Panc1 (cell line): ENCODE data around the gene NELFCD. TPM values are rescaled to one million over a fixed set of nuclear protein-coding genes. Genes with fewer than 3 reads are reported as not detected.

Experiments
- ATAC-seq: fragments of 200-7000 bp; cut with Tn5 transposase; 2 replicates; pipeline ENCODE4 v1.9.1; 2020; ENCODE audit warnings: mild to moderate bottlenecking, moderate library complexity
- BruUV-seq: library from RNA; stranded (reverse); fragments of 400-500 nt; replicated peaks from 2 replicates; lab custom pipeline; 2021; lab: Mats Ljungman, UMichigan
- CTCF ChIA-PET: fragments of 300-600 bp; sonication (Branson Sonifier 250); formaldehyde crosslinking; loops from one replicate; lab custom pipeline; 2022; ENCODE audit warnings: antibody characterized with exemption; lab: Charles Lee
- POLR2A ChIA-PET: fragments of 300-600 bp; sonication (Branson Sonifier 250); formaldehyde crosslinking; loops from one replicate; lab custom pipeline; 2022; ENCODE audit warnings: antibody characterized with exemption; lab: Charles Lee
- DNase-seq: peaks from one replicate; pipeline ENCODE4 v3.0.0-alpha.2; 2010; ENCODE audit warnings: low read depth, low spot score
- H3K27ac ChIP-seq: 2 replicates; pipeline ENCODE4 v1.5.1; 2011; ENCODE audit warnings: mild to moderate bottlenecking, low read length, inconsistent platforms
- H3K27me3 ChIP-seq: fragments of 200-500 bp; sonication (Bioruptor generic); 2 replicates; pipeline ENCODE4 v1.6.0; 2014; ENCODE audit warnings: low read length, inconsistent platforms; ENCODE audit not compliant: control insufficient read depth, insufficient read depth
- H3K36me3 ChIP-seq: fragments of 200-500 bp; sonication (Bioruptor generic); 2 replicates; pipeline ENCODE4 v1.5.1; 2014; ENCODE audit warnings: inconsistent platforms, mild to moderate bottlenecking, low read length, moderate library complexity; ENCODE audit not compliant: control insufficient read depth, insufficient read depth
- H3K4me1 ChIP-seq: 2 replicates; pipeline ENCODE4 v1.5.1; 2011; ENCODE audit warnings: inconsistent platforms, mild to moderate bottlenecking, low read length, moderate library complexity; ENCODE audit not compliant: control insufficient read depth, insufficient read depth
- H3K4me3 ChIP-seq, 2 experiments: 2 replicates each; pipeline ENCODE4 v1.5.1; 2011 to 2012; ENCODE audit warnings: low read depth in 2 of 2, low read length in 2 of 2, mild to moderate bottlenecking in 2 of 2, inconsistent platforms in 1 of 2, moderate library complexity in 1 of 2
- H3K9me3 ChIP-seq: fragments of 200-500 bp; sonication (Bioruptor generic); 2 replicates; pipeline ENCODE4 v1.5.1; 2014; ENCODE audit warnings: low read depth, mild to moderate bottlenecking, inconsistent platforms, low read length, moderate library complexity; ENCODE audit not compliant: control insufficient read depth, insufficient read depth
- POLR2AphosphoS5 ChIP-seq: IDR thresholded peaks from 2 replicates; pipeline ENCODE4 v1.6.1; 2012; ENCODE audit warnings: mild to moderate bottlenecking, low read depth, low read length, moderate library complexity
- REST ChIP-seq, 2 experiments: IDR thresholded peaks; 2 replicates each; pipeline ENCODE4 v1.6.1; 2011 to 2012; ENCODE audit warnings: low read depth in 2 of 2, control low read depth in 1 of 2, low read length in 1 of 2, mild to moderate bottlenecking in 1 of 2, moderate library complexity in 1 of 2; ENCODE audit not compliant: insufficient read depth in 1 of 2
- SIN3A ChIP-seq: IDR thresholded peaks from 2 replicates; pipeline ENCODE4 v1.6.1; 2012; ENCODE audit warnings: low read depth, mild to moderate bottlenecking, low read length, moderate library complexity, borderline replicate concordance; ENCODE audit not compliant: insufficient read depth
- TCF7L2 ChIP-seq: IDR thresholded peaks from 2 replicates; pipeline ENCODE4 v1.6.1; 2011; ENCODE audit warnings: mild to moderate bottlenecking, low read depth, low read length, inconsistent platforms
- in situ Hi-C: cut with HindIII; loops from 2 replicates; pipeline ENCODE4 v1.10.0; 2016; ENCODE audit warnings: low sequenced_read_pairs, low pct_unique_long_range_greater_than_20kb
- intact Hi-C: fragments of 100-400 bp; cut with micrococcal nuclease; formaldehyde crosslinking; loops from one replicate; pipeline ENCODE4 v1.10.0; 2022; ENCODE audit not compliant: unreplicated experiment
- total RNA-seq: library from RNA; stranded (reverse); gene quantifications from one replicate; pipeline ENCODE4 v1.2.1, GENCODE V29; 2021; ENCODE audit not compliant: unreplicated experiment
- TF ChIP-seq, protein P1 (sequence below): fragments of 450-650 bp; IDR thresholded peaks from 2 replicates; pipeline ENCODE4 v1.5.1; 2017; ENCODE audit warnings: mild to moderate bottlenecking

Gene NELFCD
- total RNA-seq, 1 experiment from 2014 or later, result 108 TPM

DNA sequence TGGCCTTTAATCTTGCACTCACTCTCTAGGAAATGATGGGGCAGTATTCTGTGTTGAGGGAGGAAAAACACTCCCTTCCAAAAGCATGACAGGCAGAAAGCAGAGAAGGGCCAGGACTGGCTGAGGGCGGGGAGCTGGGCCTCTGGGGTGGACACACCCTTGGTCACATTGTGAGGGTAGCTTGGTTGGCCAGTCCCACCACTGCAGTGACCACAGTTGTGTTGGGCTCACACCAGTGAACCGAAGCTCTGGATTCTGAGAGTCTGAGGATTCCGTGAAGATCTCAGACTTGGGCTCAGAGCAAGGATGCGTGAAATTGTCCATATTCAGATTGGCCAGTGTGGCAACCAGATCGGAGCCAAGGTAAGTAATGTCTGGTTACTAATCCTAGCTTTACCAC is 38.2 kb downstream of the NELFCD start, which contains the start of gene TUBB1:
Gene TUBB1, plus strand, starts transcription at position 213 of the 400 bp plus-strand sequence. Its CDS starts 94 bp downstream, at position 307.
- Histone ChIP-seq H3K4me3 (no peak within 1 kb of the TSS), H3K27ac (no peak within 1 kb of the TSS), H3K4me1 (no peaks in the 10 kb centered on the region), H3K9me3 (no peaks in the 10 kb centered on the region), H3K27me3 (no peaks in the 10 kb centered on the region), H3K36me3 (no peaks in the 10 kb centered on the region)
- DNase-seq (no peak), ATAC-seq (no peak)
- CTCF ChIA-PET, result no interaction called here
- in situ Hi-C loops, result no loop called here
- no TSS peak for BruUV-seq
- TF ChIP-seq REST (IDR thresholded peaks at IDR 0.05; ENCODE audit: insufficient read depth in 1 of 2, low read depth in 2 of 2, low read length in 1 of 2) (no peak), SIN3A (no peak), POLR2AphosphoS5 (no peak), TCF7L2 (no peak)
- TF ChIP-seq, protein P1, sequence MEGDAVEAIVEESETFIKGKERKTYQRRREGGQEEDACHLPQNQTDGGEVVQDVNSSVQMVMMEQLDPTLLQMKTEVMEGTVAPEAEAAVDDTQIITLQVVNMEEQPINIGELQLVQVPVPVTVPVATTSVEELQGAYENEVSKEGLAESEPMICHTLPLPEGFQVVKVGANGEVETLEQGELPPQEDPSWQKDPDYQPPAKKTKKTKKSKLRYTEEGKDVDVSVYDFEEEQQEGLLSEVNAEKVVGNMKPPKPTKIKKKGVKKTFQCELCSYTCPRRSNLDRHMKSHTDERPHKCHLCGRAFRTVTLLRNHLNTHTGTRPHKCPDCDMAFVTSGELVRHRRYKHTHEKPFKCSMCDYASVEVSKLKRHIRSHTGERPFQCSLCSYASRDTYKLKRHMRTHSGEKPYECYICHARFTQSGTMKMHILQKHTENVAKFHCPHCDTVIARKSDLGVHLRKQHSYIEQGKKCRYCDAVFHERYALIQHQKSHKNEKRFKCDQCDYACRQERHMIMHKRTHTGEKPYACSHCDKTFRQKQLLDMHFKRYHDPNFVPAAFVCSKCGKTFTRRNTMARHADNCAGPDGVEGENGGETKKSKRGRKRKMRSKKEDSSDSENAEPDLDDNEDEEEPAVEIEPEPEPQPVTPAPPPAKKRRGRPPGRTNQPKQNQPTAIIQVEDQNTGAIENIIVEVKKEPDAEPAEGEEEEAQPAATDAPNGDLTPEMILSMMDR, result no peak
- intact Hi-C loops, result no loop called here
- POLR2A ChIA-PET, result no interaction called here

- no peaks in the 10 kb centered on the region for H3K9me3 ChIP-seq
- no peak overlapping the region for H3K4me3 ChIP-seq
- intact Hi-C loops (no loop called here), in situ Hi-C loops (no loop called here)
- DNase-seq (no peak), ATAC-seq (peak; percentile 24; the same call in 1 of the 2 replicates)
- POLR2A ChIA-PET, result no interaction called here
- no TSS peak for BruUV-seq
- H3K4me1 ChIP-seq, result no peaks in the 10 kb centered on the region
- H3K36me3 ChIP-seq, result peaks cover 11% of the 10 kb centered on the region
- H3K27me3 ChIP-seq, result no peaks in the 10 kb centered on the region
- TF ChIP-seq, protein P1, result no peak
- TF ChIP-seq TCF7L2 (no peak), REST (IDR thresholded peaks at IDR 0.05; ENCODE audit: insufficient read depth in 1 of 2, low read depth in 2 of 2, low read length in 1 of 2) (no peak), SIN3A (no peak), POLR2AphosphoS5 (no peak)
- no peak overlapping the region for H3K27ac ChIP-seq
- CTCF ChIA-PET, result interaction anchor here (0.7 kb wide), 1 partner anchor 104 kb away, joined by 3 read pairs; no protein-coding TSS in a partner anchor
Observed at GRCh38 chr20:59020938-59021551, 40.0 kb downstream of the NELFCD start.
